Tibial nerve (tissue), 4 donors: ENCODE data around the gene SLC2A9.

Experiments
- CTCF ChIP-seq, 5 experiments: fragments of 200-600 bp in 3 of 5; fragments of 450-650 bp in 2 of 5; sonication (generic) in 3 of 5; IDR thresholded peaks; one replicate each; pipeline ENCODE4 v1.5.1; 2016 to 2019; ENCODE audit warnings: antibody characterized with exemption in 5 of 5, mild to moderate bottlenecking in 3 of 5, moderate library complexity in 2 of 5
- EP300 ChIP-seq, 2 donors: sonication (generic); formaldehyde crosslinking; IDR thresholded peaks; one replicate each; pipeline ENCODE4 v1.6.1; 2017; ENCODE audit warnings: antibody characterized with exemption in 2 of 2, mild to moderate bottlenecking in 1 of 2

GRCh38 chr4:9969526-9970398, 51.5 kb downstream of the SLC2A9 start:
- TF ChIP-seq CTCF (IDR thresholded peaks at IDR 0.05): no peak
- no peak for TF ChIP-seq EP300 (IDR thresholded peaks at IDR 0.05)
